C4-2B (cell line): Measurements from ENCODE around the gene CGB2.
"Not testable (repeated sequence)": the region's sequence is repeated elsewhere in the genome, so short reads cannot be mapped to it uniquely, and the experiment has no call there.

ENCODE experiments used
- ZFX ChIP-seq: fragments of 450-650 bp; IDR thresholded peaks from 2 replicates; pipeline ENCODE4 v1.6.1; 2017
- TF ChIP-seq, protein P1 (sequence below): fragments of 450-650 bp; conservative IDR thresholded peaks from 2 replicates; pipeline ENCODE4 v1.5.1; 2017; ENCODE audit warnings: mild to moderate bottlenecking

DNA sequence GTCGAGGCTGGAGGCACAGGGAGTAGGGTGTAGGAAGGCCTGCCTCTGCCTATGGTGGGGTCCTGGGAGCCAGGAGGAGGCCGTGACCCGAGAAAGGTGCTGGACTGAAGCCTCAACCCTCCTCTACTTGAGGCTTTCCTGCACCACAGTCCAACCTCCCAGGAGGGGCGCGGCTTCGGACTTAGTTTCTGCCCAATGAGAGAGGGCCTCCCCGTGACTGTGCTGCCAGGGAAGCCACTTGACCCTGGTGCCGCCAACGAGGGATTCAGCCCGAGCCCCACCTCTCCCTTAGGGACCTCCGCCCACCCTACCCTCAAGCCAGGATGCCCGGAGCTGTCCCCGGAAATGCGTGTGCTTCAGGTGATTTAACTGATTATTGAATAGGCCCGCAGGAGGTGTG is 7.5 kb upstream of the CGB2 start, which contains the start of gene CGB3:
- TF ChIP-seq, protein P1, sequence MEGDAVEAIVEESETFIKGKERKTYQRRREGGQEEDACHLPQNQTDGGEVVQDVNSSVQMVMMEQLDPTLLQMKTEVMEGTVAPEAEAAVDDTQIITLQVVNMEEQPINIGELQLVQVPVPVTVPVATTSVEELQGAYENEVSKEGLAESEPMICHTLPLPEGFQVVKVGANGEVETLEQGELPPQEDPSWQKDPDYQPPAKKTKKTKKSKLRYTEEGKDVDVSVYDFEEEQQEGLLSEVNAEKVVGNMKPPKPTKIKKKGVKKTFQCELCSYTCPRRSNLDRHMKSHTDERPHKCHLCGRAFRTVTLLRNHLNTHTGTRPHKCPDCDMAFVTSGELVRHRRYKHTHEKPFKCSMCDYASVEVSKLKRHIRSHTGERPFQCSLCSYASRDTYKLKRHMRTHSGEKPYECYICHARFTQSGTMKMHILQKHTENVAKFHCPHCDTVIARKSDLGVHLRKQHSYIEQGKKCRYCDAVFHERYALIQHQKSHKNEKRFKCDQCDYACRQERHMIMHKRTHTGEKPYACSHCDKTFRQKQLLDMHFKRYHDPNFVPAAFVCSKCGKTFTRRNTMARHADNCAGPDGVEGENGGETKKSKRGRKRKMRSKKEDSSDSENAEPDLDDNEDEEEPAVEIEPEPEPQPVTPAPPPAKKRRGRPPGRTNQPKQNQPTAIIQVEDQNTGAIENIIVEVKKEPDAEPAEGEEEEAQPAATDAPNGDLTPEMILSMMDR = not testable (repeated sequence)
- TF ChIP-seq ZFX = not testable (repeated sequence)
